SIG-M5 treated with dmso at 0.1 percent for 504 hours (cell line): Measurements from ENCODE around the gene MAGOH.
A peak's percentile ranks its signal among the peaks of the same experiment; 100 is the strongest.
"Not testable (repeated sequence)": the region's sequence is repeated elsewhere in the genome, so short reads cannot be mapped to it uniquely, and the experiment has no call there.

ENCODE experiments used
- DNase-seq: peaks from one replicate; lab custom pipeline; 2025; ENCODE audit not compliant: unreplicated experiment; lab: John Stamatoyannopoulos, UW

The MAGOH gene

DNA sequence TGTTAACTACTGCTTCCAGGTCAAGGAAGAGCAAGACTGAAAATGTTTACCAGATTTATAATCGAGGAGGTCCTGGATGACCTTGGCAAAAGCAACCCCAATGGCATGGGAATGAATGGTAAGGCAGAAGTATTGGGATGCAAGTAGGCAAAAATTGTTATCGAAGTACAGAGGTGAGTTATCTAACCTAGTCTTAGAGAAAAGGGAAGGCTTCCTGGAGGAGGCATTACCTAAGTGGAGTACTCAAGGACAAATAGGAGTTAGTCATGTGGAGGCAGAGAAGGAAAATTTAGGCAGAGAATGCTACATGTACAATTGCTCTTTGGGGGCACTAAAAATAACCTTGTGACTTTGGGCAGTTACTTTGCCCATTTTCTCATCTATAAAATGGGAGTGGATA is 3.5 kb upstream of the MAGOH start:
- no peak for DNase-seq

DNA sequence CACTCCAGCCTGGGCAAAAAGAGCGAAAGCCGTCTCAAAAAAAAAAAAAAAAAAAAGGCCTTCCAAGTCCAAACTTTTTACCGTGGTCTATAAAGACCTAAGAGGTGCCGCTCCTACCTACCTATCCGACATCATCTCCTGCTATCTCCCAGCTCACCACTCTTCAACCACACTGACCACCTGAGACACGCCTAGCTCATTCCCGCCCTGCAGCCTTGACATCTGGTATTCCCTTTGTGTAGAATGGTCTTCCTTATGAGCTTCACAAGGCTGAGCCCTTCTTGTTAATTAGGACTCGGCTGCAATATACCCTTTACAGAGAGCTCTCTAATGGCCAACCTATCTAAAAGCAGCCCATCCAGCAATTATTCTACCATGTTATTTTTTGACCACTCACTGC is 680 bp downstream of the MAGOH start:
- DNase-seq = no peak

DNA sequence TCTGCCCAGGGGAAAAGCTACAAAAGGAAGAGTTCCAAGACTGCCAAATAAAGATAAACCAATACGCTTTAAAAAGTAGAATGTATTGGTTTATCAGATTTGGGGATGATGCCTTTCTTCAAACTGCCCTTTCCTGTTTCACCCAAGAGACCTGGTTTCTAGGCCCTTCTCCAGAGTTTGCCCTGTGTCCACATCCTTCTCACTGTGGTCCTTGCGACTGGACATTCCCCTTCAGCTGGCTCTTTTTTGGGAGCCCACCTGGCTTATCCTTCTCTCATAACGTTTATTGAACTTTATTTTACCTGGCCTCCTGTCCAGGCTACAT is 17.4 kb downstream of the MAGOH start:
- DNase-seq = no peak

DNA sequence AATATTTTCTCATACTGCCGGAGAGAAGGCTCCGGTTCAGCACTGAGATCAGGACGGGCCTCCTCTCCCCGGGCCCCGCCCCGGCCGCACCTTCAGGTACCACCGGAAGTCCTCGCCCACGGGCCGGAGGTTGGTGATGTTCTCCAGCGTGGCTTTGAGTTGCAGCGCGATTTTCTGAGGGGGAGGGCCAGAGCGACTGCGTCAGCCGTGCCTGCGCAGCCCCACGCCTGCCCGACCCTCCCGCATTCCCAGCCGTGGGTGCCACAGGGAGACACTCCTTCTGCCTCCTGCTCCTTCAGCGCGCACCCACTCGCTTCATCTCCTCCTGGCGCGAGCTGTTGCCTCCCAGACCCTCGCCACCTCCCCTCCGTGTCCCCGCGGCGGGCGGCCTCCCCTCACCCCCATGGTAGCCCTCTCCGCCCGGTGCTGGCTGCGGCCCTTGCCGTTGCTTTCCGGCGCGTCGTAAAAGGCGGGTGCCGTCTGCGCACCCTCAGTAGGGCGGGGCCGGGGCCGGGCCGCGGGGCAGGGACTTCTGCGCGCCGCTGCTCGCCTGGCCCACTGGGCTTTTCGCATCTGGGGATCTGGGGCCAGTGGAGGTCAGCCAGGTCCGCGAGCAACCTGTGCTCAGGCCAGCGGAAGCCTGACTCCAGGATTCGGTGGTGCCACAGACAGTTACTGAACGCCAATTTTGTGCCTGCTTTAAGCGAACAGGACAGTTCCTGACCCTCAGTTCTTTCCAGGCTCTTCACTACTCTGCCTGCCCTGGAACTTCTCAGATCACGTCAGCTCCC is 18.0 kb downstream of the MAGOH start, which contains the start of gene CZIB:
Gene CZIB (minus strand): TSS at position 464 of the 791 bp plus-strand sequence. CDS start 59 bp downstream, at position 405.
- peak; percentile 85 for DNase-seq

DNA sequence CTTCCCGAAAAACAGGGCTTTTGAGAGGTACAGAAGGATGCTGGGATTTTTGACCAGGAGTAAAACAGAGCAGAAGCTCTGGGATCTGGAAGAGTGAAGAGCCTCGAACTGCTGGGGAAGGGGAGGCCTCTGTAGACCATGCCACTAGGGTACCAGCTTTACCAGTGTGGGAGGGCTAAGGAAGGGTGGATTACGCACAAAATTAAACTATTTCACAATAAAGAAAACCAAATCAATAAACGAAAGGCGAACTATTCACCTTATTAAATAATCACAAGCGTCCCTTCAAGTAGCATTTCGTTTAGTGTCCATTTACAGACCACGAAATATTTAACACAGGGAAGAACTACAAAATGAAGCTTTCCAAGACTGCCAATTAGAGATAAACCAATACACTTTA is 18.6 kb downstream of the MAGOH start:
- no peak for DNase-seq

DNA sequence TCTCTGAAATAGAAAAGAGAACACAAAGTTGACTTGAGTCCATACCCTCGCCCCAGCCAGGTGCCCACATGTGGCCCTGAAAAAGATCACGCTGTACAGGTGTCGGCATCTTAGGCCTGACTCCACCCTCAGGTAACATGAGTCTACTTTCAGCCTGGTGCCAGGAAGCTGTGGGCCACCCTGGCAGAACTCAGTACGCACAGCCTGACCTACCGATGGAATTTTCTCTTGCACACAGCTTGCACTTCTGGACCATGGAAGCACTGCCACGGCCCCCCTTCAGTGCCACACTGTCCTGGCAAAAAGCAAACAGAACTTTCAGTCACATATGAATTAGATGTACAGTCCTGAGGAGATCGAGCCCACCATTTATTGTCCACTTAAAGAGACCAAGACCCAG is 20.1 kb downstream of the MAGOH start:
- no peak for DNase-seq

DNA sequence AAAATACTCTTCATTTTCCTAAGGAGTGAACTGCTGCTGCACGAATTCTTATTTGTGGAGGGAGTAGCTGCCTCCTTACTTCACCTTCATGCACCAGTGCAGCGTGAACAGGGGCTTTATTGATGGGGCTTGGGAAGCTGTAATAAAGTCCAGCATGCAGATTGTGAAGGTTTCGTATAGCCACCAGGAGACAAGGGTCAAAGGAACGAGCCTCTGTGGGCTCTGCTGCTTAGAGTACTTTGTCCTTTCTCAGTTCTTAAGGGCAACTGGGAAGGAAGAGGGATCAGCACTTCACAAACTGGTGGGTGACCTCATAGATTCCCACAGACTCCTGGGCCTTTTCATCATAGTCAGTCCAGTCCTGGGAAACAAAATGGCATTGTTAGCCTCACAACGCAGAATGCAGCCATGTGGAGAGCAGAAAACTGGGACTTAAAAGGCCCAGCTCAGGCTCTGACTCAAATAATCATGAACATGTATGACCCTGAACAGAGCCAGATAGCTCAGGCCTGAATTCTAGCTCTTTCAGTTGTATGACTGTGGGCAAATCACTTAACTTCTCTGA is 23.9 kb downstream of the MAGOH start:
- no peak for DNase-seq

DNA sequence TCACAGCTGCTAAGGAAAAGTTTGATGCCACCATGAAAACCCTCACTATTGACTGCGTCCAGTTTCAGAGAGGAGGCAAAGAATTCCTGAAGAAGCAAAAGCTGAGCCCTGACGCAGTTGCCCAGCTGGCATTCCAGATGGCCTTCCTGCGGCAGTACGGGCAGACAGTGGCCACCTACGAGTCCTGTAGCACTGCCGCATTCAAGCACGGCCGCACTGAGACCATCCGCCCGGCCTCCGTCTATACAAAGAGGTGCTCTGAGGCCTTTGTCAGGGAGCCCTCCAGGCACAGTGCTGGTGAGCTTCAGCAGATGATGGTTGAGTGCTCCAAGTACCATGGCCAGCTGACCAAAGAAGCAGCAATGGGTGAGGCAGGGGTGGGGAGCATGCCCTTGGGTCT is 27.4 kb downstream of the MAGOH start:
- DNase-seq = no peak

DNA sequence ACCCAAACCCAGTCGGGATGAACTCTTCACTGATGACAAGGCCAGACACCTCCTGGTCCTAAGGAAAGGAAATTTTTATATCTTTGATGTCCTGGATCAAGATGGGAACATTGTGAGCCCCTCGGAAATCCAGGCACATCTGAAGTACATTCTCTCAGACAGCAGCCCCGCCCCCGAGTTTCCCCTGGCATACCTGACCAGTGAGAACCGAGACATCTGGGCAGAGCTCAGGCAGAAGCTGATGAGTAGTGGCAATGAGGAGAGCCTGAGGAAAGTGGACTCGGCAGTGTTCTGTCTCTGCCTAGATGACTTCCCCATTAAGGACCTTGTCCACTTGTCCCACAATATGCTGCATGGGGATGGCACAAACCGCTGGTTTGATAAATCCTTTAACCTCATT is 28.0 kb downstream of the MAGOH start:
- DNase-seq = no peak

DNA sequence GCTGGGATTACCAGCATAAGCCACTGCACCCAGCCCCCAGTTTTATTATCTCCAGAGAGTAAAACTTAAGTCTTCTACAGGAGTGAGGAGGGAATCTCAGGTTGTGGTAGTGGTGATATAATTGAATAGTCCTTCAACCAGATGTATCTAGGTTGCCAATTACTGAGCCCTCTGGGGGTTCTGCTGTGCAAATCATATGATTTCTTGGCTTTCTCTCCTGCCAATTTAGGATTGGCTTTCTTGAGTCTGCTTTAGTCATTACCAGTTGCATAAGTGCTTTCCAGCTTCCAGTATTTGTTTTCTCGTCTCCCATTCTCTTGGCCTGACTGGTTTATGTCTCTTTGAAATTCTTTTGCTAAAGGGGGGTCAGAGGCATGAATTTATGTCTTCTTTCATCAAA is 30.6 kb downstream of the MAGOH start:
- no peak for DNase-seq

DNA sequence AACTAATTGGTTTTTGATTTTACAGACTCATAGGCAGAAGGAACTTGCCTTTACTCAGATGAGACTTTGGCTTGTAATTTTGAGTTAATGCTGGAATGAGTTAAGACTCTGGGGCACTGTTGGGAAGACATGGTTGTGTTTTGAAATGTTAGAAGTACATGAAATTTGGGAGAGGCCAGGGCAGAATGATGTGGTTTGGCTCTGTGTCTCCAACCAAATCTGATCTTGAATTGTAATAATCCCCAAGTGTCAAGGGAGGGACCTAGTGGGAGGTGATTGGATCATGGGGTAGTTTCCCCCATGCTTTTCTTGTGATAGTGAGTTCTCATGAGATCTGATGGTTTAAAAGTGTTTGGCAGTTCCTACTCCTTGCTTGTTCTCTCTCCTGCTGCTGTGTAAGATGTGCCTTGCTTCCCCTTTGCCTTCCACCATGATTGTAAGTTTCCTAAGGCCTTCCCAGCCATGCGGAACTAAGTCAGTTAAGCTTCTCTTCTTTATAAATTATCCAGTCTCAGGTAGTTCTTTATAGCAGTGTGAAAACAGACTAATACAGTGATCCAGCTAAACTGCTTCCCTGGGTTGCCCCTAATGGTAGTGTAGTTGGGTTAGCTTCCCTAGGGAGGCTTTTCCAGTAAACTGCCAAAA is 31.5 kb downstream of the MAGOH start:
- DNase-seq = no peak

DNA sequence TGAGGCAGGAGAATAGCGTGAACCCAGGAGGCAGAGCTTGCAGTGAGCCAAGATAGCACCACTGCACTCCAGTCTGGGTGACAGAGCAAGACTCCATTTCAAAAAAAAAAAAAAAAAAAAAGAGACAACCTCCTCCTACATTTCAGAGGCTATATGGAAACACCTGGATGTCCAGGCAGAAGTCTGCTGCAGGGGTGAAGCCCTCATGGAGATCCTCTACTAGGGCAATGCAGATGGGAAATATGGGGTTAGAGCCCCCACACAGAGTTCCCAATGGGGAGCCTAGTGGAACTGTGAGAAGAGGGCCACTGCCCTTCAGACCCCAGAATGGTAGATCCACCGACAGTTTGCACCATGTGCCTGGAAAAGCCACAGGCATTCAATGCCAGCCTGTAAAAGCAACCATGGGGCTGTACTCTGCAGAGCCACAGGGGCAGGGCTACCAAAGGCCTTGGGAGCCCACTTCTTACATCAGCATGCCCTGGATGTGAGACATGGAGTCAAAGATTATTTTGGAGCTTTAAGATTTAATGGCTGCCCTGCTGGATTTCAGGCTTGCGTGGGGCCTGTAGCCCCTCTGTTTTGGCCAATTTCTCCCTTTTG is 32.1 kb downstream of the MAGOH start:
- not testable (repeated sequence) for DNase-seq

DNA sequence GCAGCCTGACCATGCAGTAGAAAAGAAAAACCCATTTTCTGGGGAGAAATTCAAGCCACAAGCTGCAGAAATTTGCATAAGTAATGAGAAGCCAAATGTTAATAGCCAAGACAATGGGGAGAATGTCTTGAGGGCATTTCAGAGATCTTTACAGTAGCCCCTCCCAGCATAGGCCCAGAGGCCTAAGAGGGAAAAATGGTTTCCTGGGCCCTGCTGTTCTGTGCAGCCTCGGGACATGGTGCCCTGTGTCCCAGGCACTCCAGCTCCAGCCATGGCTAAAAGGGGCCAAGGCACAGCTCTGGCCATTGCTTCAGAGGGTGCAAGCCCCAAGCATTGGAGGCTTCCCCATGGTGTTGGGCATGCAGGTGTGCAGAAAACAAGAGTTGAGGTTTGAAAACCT is 32.8 kb downstream of the MAGOH start:
- not testable (repeated sequence) for DNase-seq

DNA sequence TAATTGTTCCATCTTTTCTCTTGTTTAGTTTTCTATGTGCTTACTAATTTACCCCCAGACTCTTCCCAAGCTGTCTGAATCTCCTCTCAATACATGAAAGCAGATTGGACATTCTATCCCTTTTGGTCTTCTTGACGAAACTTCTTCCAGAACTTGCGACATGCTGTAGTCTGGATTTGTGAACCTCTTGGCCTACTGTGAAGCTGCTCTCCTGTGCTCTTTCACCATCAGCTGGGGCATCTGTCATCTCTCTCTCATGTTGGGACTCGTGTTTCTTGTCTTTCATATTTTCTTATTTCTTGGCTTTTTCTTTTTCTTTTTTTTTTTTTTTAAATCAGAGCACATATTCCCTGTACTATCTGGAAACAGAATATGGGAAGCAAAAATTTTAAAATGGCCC is 34.9 kb downstream of the MAGOH start:
- no peak for DNase-seq

DNA sequence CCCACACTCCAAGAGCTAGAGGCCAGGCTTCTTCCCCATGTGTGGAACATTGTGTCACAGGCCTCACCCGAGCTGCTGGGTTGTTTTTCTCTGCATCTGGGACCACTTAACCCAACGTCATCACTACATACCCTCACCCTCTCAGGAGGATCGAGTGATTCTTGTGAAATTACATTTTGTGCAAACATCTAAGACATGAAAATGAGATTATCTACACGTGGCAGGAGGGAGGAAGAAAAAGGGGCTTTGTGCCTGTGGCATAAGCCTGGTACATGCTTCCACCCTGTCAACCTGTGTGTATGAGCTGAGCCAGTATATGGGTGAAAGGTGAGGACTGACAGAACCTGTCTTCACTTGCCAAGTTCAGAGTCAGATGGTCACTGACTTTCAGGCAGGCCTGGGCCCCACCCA is 40.1 kb downstream of the MAGOH start:
- DNase-seq = no peak

DNA sequence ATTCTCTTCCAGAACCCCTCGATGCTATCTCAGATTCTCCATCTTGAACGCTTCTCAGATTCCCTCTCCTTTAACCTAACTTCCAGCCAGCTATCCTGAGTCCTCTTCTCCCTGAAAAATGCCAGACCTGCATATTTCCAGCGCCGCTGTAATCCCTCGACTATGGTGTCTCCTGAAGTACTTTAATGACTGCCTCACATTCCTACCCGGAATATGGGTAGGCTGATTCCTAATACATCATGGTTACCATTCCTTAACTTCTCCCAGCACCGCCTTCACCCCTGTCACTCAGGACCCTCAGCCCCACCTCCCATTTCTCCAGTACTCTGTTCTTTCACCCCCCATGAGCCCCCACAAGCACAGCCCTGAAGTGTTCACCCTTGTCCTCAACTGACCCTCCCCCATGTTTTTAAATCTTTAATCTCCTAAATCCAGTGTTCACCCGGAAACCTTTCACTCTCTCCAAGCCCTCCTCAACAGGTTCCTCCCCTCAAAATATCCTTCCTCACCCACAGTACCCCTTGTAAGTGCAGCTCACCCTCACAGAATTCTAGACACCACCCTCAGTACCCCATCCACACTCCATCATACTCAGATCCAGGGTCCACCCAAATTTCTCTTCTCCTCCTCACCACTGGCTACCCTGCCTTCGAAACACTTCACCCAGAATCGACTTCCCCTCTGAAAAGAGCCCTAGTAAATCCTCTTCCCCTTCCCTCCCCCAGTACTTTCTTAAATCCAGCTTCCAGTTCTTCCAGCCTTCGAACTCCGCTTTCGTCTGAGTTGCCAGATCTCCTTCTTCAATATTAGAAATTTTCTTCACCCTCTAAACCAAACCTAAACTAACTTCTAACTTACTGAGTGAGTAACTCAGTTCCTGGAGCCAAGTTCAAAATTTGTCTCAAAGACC is 40.8 kb downstream of the MAGOH start:
- peak; percentile 40 for DNase-seq

DNA sequence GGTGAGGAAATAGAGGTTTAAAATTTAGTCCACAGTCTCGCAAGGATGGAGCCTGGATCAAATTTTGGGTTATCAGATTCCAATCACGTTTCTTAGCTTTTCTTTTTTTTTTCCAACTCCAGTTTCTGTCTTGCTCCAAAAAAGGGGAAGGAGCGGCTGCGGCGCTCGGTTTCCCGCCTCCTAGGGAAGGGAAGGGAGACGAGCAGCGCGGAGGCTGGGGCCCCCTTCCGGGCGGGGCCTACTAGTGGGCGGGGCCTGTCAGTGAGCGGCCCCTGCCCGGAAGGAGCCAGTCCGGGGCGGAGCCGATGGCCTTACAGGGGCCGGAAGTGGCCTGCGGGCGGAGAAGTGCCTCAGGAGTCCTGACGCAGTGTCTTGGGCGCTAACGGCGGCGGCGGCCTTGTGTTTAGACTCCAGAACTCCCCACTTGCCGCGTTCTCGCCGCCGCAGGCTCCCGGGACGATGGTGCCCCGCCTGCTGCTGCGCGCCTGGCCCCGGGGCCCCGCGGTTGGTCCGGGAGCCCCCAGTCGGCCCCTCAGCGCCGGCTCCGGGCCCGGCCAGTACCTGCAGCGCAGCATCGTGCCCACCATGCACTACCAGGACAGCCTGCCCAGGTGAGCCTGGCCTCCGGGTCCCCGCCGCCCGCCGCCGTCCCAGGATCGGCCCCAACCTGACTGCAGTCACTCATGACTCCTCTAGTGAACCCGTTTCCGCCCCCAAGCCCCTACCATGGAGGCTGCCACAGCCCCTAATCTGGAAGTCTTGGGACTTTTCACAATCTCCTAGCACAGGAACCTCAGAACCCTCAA is 41.6 kb downstream of the MAGOH start, which contains the start of gene CPT2:
Gene CPT2 (plus strand): TSS at position 340 of the 806 bp plus-strand sequence. CDS start 120 bp downstream, at position 460.
- peak; percentile 89 for DNase-seq

DNA sequence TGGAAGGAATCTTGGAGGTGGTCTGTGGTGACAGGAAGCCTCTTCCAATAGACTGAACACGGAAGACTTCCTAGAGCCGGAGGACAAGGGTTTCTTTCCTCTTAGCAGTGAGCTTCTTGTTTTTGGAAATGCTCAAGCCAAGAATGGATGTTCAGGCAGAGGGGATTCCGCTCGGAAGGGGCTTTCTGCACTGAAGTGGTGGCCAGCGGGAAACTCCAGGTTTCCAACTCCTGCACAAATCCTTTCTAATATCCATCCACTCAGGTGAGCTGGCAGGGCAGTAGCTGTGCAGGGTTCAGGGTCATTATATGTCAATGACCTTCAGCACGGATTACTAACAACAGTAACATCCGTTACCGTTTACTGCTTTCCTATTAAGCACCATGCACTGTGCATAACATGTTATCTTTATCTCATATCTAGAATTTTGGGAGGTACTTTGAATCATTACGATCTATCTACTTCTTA is 42.3 kb downstream of the MAGOH start:
- DNase-seq = no peak

DNA sequence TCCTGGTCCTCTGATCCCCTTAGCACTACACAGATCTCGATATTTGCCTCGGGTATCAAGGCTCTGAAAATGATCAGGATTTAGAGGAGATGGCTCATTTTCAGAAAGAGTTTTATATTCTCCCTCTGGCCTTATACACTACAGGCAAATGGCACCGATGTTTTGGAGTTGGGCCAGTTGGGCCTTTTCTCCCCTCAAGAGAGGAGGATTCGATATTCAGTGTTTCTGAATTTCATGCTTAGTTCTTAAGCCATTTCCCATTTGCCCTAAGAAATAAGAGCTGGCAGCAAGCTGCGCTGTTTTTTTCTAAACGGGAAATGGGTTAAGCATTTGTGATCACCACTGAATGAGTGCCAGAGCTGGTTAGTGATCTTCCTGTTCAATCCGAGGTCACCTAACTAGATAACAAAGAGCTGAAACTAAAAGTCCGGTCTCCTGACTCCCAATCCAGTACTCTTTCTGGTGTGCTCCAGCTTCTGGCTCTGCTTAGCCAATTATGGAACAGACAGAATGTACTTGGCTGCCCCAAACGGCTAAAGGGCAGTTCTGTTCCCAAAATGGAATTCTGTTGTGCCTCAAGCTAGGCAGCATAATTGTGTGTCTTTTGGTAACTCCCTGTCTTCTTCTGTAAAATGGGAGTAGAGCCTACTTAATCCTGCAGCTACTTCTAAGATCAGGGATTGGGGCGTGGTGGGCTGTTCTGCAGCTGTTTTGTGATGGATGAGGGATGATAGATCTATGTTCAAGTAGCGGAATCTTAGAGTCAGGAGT is 42.9 kb downstream of the MAGOH start:
- no peak for DNase-seq
